Fibroblast of mammary gland (primary cell): ENCODE results near the gene ANKRD40CL.
A peak's percentile ranks its signal among the peaks of the same experiment; 100 is the strongest.

ENCODE experiments used
- DNase-seq: peaks from one replicate; pipeline ENCODE4 v3.0.0-alpha.2; 2010; ENCODE audit warnings: low read depth
- H3K4me3 ChIP-seq: 2 replicates; pipeline ENCODE4 v1.5.1; 2011; ENCODE audit warnings: low read depth, mild to moderate bottlenecking, low read length, moderate library complexity; ENCODE audit not compliant: control insufficient read depth
- CTCF ChIP-seq: conservative IDR thresholded peaks from 2 replicates; pipeline ENCODE4 v1.5.1; 2011; ENCODE audit warnings: low read depth, low read length, inconsistent platforms; ENCODE audit not compliant: control insufficient read depth, insufficient read depth

The ANKRD40CL gene

GRCh38 chr17:50792132-50792531 lies 24.8 kb upstream of the ANKRD40CL start:
- H3K4me3 ChIP-seq: no peak overlapping the region
- DNase-seq: no peak
- no peak for TF ChIP-seq CTCF

- TF ChIP-seq CTCF: no peak
- no peak overlapping the region for H3K4me3 ChIP-seq
- no peak for DNase-seq
Measured at GRCh38 chr17:50790618-50791017, 23.3 kb upstream of the ANKRD40CL start.

DNA sequence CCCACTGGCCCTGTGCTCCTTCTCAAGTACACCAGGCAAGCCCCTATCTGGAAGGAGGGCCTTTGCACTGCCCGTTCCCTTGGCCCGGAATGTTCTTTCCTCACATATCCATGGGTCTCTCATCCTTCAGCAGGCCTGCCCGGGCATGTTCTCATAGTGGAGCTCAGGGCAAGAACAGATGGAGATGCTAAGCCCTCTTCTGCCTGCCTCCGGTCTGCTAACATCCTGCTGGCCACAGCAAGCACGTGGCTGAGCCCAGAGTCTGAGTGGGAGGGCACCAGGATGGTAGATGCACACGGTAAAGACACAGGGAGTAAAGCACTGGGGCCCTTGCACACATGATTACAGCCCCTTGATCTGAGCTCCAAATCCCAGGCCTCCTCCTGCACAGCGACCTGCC lies 19.8 kb upstream of the ANKRD40CL start:
- no peak for DNase-seq
- no peak for TF ChIP-seq CTCF
- no peak overlapping the region for H3K4me3 ChIP-seq

DNA sequence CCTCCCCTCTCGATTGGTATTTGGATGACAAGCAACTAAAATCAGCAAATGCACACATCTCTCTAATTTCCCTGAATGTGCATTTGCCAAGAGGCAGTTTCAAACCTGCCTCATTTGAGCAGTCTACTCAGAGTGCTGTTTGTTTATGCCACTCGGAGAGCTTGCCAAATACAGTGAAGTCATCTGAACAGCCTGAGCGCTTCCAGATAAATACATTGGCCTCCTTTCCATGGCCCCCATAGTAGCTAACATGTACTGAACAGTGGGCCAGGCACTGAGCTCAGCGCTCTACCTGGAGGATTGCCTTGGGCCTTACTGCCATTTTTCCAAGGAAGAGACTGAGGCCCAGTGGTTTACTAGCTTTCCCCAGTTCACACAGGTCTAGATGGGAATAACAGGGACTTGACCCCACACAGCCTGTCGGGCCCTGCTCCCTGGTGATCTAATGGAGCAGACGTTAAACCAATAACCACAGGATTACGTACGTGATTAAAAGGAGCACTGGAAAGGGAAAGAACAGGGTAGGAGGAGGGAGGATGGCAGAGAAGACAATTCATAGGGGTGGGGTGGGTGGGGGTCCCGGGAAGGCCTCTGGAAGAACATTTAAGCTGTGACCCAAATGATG lies 18.7 kb upstream of the ANKRD40CL start:
- peak; percentile 72 for DNase-seq
- no peak overlapping the region for H3K4me3 ChIP-seq
- TF ChIP-seq CTCF: no peak

DNA sequence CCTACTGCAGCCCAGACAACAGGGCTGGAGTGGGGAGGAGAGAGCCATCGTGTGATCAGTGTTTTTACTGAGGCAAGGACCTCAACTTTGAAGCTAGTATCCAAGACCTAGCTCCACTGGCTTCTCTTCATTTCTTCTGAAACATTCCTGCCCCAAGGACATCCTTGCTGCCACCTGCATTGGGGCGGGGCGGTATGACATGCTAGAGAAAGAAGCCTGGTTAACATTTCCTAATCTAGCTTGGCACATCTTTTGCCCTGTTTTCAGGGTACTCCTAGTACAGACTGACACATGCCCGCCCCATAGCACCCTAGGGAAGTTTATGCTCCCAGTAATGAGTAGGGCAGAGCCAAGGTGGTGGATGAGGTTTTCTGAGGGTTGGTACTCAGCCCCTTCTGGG lies 17.8 kb upstream of the ANKRD40CL start:
- no peak overlapping the region for H3K4me3 ChIP-seq
- TF ChIP-seq CTCF: no peak
- no peak for DNase-seq

GRCh38 chr17:50783905-50784304 lies 16.6 kb upstream of the ANKRD40CL start:
- H3K4me3 ChIP-seq: no peak overlapping the region
- no peak for DNase-seq
- no peak for TF ChIP-seq CTCF

DNA sequence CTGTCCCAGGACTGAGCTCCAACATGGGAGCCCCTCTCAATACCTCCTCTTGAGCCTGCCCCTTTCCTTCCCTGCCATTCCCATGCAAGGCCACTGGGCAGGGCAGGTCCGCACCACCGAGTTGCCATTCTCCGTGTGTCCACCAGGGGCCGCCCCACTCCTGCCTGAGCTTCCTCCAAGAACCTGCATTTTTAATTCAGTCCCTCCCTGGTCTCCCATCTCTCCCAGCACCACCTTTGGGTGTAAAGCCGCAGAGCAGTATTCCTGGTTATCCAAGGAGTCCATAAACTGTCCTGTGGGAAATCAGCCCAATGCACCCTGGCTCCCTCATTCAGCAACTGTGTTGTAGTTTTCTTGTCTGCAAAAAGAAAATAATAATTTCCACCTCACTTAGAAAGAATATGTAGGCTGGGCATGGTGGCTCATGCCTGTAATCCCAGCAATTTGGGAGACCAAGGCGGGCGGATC lies 15.9 kb upstream of the ANKRD40CL start:
- no peak overlapping the region for H3K4me3 ChIP-seq
- peak; percentile 86 for DNase-seq
- peak; percentile 97 for TF ChIP-seq CTCF
